ENCODE measurements around the gene ZNF488.
A peak's percentile ranks its signal among the peaks of the same experiment; 100 is the strongest.
"Not testable (repeated sequence)": the region's sequence is repeated elsewhere in the genome, so short reads cannot be mapped to it uniquely, and the experiment has no call there.

The ZNF488 gene

GRCh38 chr10:47409171-47409865 lies 25.2 kb upstream of the ZNF488 start:
- no peak for DNase-seq

GRCh38 chr10:47408606-47409005 lies 24.5 kb upstream of the ZNF488 start:
- DNase-seq, result no peak

GRCh38 chr10:47406870-47407691 lies 23.0 kb upstream of the ZNF488 start:
- DNase-seq, result no peak

- DNase-seq, result no peak
These were observed 22.4 kb upstream of the ZNF488 start for GRCh38 chr10:47406548-47406869.

GRCh38 chr10:47405857-47406547 lies 21.9 kb upstream of the ZNF488 start:
- DNase-seq, result no peak

GRCh38 chr10:47404937-47405336 lies 20.8 kb upstream of the ZNF488 start:
- no peak for DNase-seq

- no peak for DNase-seq
These were observed 20.4 kb upstream of the ZNF488 start for GRCh38 chr10:47404446-47404845.

- DNase-seq, result no peak
These were observed 19.6 kb upstream of the ZNF488 start for GRCh38 chr10:47403446-47404318.

GRCh38 chr10:47402641-47403301 lies 18.7 kb upstream of the ZNF488 start:
- DNase-seq, result no peak

- DNase-seq, result no peak
These were observed 18.0 kb upstream of the ZNF488 start for GRCh38 chr10:47401874-47402640.

- no peak for DNase-seq
These were observed 17.1 kb upstream of the ZNF488 start for GRCh38 chr10:47401210-47401609.

- DNase-seq, result no peak
These were observed 16.7 kb upstream of the ZNF488 start for GRCh38 chr10:47400786-47401185.

GRCh38 chr10:47400251-47400650 lies 16.2 kb upstream of the ZNF488 start:
- DNase-seq, result no peak

- DNase-seq, result no peak
These were observed 13.2 kb upstream of the ZNF488 start for GRCh38 chr10:47397256-47397655.

- no peak for DNase-seq
These were observed 12.2 kb upstream of the ZNF488 start for GRCh38 chr10:47396311-47396717.

GRCh38 chr10:47389619-47390018 lies 5.5 kb upstream of the ZNF488 start:
- no peak for DNase-seq

- DNase-seq, result no peak
These were observed 4.8 kb upstream of the ZNF488 start for GRCh38 chr10:47388879-47389278.

- not testable (repeated sequence) for DNase-seq
These were observed 2.0 kb upstream of the ZNF488 start for GRCh38 chr10:47386104-47386503.

GRCh38 chr10:47383261-47384147 lies 589 bp downstream of the ZNF488 start:
- peak; percentile 29 to 40 for DNase-seq
